ENCODE measurements around the gene TSHZ2.

DNA sequence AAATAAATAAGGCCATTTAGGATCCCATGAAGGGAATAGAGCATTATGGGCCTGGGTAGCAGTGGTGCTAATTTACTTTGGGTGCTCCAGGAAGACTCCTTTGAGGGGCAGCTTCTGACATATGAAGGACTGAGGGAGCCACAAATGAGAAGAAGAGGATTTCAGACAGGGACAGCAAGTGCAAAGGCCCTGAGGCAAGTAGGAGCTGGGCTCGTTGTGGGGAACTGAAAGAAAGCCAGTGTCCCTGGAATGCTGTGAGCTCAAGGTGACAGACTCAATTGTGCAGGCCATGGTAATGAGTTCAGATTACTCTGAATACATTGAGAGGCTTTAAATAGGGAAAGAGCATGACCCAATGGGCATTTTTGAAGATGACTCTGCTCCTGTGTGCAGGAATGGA, 307.6 kb downstream of the TSHZ2 start:
- TF ChIP-seq EZH2 (IDR thresholded peaks at IDR 0.05; ENCODE audit: insufficient read depth, low read length) = no peak
- TF ChIP-seq, protein P1, sequence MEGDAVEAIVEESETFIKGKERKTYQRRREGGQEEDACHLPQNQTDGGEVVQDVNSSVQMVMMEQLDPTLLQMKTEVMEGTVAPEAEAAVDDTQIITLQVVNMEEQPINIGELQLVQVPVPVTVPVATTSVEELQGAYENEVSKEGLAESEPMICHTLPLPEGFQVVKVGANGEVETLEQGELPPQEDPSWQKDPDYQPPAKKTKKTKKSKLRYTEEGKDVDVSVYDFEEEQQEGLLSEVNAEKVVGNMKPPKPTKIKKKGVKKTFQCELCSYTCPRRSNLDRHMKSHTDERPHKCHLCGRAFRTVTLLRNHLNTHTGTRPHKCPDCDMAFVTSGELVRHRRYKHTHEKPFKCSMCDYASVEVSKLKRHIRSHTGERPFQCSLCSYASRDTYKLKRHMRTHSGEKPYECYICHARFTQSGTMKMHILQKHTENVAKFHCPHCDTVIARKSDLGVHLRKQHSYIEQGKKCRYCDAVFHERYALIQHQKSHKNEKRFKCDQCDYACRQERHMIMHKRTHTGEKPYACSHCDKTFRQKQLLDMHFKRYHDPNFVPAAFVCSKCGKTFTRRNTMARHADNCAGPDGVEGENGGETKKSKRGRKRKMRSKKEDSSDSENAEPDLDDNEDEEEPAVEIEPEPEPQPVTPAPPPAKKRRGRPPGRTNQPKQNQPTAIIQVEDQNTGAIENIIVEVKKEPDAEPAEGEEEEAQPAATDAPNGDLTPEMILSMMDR (IDR thresholded peaks at IDR 0.05; ENCODE audit: insufficient read depth, low read depth, low read length) = no peak

Measured in astrocyte (in vitro differentiated cells and primary cell).